Activated CD4-positive, alpha-beta T cell treated with anti-CD3 and anti-CD28 coated beads, Interleukin-2, amount 10 ng/mL, durations not matched to agents 7 days and 5 days (primary cell): ENCODE data around the gene LRRC8D. TPM values are rescaled to one million over a fixed set of nuclear protein-coding genes. Genes with fewer than 3 reads are reported as not detected.

Experiments
- CTCF ChIA-PET: fragments of 350-600 bp; sonication (Branson Sonifier 250); formaldehyde crosslinking; loops from one replicate; lab custom pipeline; 2021; ENCODE audit warnings: antibody characterized with exemption; lab: Charles Lee
- POLR2A ChIA-PET: fragments of 350-600 bp; sonication (Branson Sonifier 250); formaldehyde crosslinking; loops from one replicate; lab custom pipeline; 2021; ENCODE audit warnings: antibody characterized with exemption; lab: Charles Lee
- DNase-seq: peaks from one replicate; pipeline ENCODE4 v3.0.0-alpha.2; 2020
- H3K27ac Mint-ChIP-seq: one replicate; pipeline ENCODE4 v1.8.0; 2021; ENCODE audit warnings: mild to moderate bottlenecking, moderate library complexity, mixed read lengths
- H3K27me3 Mint-ChIP-seq: one replicate; pipeline ENCODE4 v1.8.0; 2021; ENCODE audit warnings: mixed read lengths
- H3K36me3 Mint-ChIP-seq: one replicate; pipeline ENCODE4 v1.8.0; 2021; ENCODE audit warnings: low read depth, mixed read lengths
- H3K4me1 Mint-ChIP-seq: one replicate; pipeline ENCODE4 v1.8.0; 2021; ENCODE audit warnings: mixed read lengths
- H3K4me3 Mint-ChIP-seq: one replicate; pipeline ENCODE4 v1.8.0; 2021; ENCODE audit warnings: mild to moderate bottlenecking, moderate library complexity, mixed read lengths
- H3K9me3 Mint-ChIP-seq: one replicate; pipeline ENCODE4 v1.8.0; 2021; ENCODE audit warnings: mixed read lengths
- total RNA-seq, 2 experiments: library from RNA; stranded (reverse); gene quantifications; one replicate each; pipeline ENCODE4 v1.2.3, GENCODE V29; 2021

Gene LRRC8D
- total RNA-seq, 2 experiments from 2014 or later = 31.8 to 41.0 TPM

DNA sequence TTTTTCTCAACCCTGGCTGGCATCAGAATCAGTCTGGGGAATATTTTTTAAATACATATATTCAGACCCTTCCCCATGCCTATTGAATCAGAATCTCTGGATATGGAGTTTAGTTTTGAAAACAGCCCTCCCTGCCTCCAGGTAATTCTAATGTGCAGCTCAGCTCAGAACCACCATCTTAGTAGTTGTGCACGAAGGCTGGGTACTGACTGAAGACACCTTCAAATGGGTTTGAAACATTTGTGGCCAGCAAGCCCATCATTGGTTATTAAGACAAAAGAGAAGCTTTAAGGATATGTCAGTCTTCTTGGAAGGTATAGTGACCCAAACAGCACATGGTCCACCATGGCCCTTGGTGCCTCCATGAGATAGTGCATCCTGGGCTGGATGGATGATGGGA is 7.1 kb downstream of the LRRC8D start:
- Mint-ChIP-seq H3K36me3 (peaks cover 5% of the 10 kb centered on the region), H3K27ac (no peak overlapping the region)
- POLR2A ChIA-PET = no interaction called here

DNA sequence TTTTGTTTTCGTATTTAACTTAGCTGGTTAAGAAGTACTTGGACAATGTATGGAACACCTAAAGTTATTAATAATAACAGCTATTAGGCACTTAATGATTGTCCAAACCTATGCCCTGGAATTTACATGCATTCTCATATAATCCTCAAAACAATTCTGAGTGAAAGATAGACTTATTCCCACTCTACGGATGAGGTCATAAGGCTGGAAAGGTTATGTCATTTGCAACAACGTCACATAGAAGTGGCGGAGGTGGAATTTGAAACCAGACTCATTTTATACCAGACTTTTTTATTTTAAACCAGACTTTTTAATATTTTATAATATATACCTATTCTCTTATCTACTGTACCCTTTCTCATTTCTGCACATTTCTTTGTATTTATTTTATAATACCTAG is 8.4 kb downstream of the LRRC8D start:
- no peak overlapping the region for H3K27ac Mint-ChIP-seq
- POLR2A ChIA-PET = no interaction called here
- DNase-seq = no peak
- peaks cover 5% of the 10 kb centered on the region for H3K36me3 Mint-ChIP-seq
- CTCF ChIA-PET = interaction anchor here (1.0 to 1.3 kb wide), 2 partner anchors 11 to 18 kb away, joined by 3 read pairs; no protein-coding TSS in a partner anchor
- no peak overlapping the region for H3K4me3 Mint-ChIP-seq
- peaks cover 4% of the 10 kb centered on the region for H3K4me1 Mint-ChIP-seq
- peaks cover 2% of the 10 kb centered on the region for H3K9me3 Mint-ChIP-seq
- H3K27me3 Mint-ChIP-seq = peaks cover under 1% of the 10 kb centered on the region

More for the DNA sequence above, 7.1 kb downstream of the LRRC8D start:
- peaks cover 2% of the 10 kb centered on the region for H3K9me3 Mint-ChIP-seq
- H3K4me1 Mint-ChIP-seq = peaks cover 6% of the 10 kb centered on the region
- CTCF ChIA-PET = interaction anchor here (0.6 to 1.3 kb wide), 2 partner anchors 16 to 1822 kb away, joined by 3 read pairs; no protein-coding TSS in a partner anchor
- H3K4me3 Mint-ChIP-seq = no peak overlapping the region
- no peak for DNase-seq
- peaks cover 2% of the 10 kb centered on the region for H3K27me3 Mint-ChIP-seq

DNA sequence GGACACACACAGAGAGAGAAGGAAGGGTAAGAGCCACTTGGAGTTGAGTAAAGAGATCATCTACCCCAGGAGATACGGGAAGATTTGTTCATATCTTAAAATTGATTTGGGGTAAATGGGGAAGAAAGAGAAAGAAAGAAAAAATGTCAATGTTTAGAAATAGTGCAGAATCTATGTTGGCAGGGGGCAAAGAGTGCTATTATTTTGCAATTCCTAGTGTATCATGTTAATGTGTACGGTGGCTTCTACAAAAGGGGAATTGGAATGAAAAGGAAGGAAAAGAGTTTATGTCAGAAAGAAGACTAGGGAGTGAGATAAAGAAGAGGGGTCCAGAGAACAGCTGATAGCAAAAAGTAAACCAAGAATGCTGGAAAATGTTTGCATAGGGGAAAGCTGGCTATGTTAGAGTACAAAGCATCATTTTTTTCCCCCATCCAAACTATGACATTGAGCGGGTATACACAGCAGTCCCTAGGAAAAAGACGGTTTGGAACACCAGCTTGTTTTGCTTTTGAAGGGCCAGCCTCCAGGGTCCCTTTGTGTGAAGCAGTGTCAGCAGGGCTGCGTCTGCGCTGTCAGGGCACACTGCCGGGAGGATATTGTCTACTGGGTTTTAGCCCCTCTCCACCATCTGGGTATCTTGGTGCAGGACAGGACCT is 10.8 kb downstream of the LRRC8D start:
- no peak for DNase-seq
- CTCF ChIA-PET = interaction anchor here (0.7 kb wide), 1 partner anchor 10 kb away, joined by 3 read pairs; no protein-coding TSS in a partner anchor
- no peak overlapping the region for H3K4me3 Mint-ChIP-seq
- POLR2A ChIA-PET = no interaction called here
- H3K9me3 Mint-ChIP-seq = peaks cover 2% of the 10 kb centered on the region
- no peak overlapping the region for H3K27ac Mint-ChIP-seq
- peaks cover 2% of the 10 kb centered on the region for H3K36me3 Mint-ChIP-seq
- H3K4me1 Mint-ChIP-seq = peaks cover 4% of the 10 kb centered on the region
- H3K27me3 Mint-ChIP-seq = no peaks in the 10 kb centered on the region

DNA sequence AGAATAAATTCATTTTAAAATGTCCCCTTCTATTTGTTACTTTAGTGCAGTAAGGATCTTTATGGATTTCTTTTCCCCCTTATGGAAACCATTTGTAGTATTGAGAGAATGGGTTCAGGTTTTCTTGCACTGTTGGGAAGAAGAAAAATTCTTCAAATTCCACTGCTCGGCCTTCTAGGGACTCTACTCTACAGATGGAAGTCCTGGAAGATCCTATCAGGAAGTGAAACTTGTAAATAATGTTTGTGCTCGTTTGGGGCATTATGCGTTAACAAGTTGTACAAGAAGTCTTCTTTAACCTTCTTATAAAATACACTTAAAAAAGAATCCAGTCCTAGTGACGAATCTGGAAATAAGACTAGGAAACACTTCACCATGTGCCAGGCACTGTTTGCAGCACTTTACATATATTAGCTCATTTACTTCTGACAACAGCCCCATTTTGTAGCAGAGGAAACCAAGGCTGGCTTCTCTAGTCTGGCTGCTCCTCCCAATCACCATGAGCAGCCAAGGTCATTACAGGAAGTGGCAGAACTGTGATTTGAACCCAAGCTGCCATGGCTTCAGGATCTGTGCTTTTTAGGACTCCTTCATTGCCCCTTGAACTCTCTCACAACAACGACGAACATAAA is 11.8 kb downstream of the LRRC8D start:
- ChIA-PET CTCF (interaction anchor here (1.3 to 1.8 kb wide), 2 partner anchors 8 to 142 kb away, joined by 3 to 5 read pairs; no protein-coding TSS in a partner anchor), POLR2A (no interaction called here)
- Mint-ChIP-seq H3K4me3 (no peak overlapping the region), H3K36me3 (peaks cover under 1% of the 10 kb centered on the region), H3K27ac (no peak overlapping the region), H3K27me3 (no peaks in the 10 kb centered on the region), H3K4me1 (peaks cover 4% of the 10 kb centered on the region), H3K9me3 (peaks cover under 1% of the 10 kb centered on the region)
- no peak for DNase-seq

DNA sequence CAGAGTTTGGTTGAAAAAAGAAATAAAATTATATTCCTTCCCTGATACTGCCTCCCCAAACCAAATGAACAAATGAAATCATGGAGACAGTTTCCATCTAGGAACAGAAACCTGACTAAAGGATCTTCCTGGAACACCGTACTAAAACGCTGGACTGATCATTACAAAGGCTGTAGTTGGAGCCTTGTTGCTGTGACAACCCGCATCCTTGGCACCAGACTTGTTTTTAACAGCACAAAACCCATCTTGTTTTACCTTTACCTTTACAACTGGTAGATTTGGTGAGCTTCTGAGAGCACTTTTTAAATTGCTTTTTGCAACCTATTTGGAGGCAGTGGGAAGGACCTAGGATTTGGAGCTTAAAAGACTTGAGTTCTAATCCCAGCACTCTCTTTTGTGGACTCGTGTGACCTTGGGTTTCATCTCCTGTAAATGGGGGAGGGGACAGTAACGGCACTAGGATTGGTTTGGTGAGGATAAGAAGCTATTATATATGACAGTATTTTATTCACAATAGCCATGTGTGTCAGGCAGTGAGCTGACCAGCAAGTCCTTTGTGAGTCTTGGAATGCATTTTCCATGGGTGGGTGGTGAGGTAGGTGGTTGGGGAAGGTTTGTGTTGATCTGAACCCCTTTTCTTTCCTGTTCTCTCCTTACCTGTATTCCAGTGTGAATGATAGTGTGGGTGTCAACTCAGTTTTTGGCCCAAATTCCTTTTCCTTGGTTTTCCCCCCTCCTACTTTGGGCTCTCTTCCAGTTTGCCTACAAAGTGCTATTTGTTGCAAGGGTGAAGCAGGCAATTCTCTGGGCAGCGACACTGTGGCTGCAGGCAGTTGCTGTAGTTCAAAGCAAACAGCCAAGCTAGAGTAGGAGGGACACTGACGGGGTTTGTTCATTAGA is 12.6 kb downstream of the LRRC8D start:
- Mint-ChIP-seq H3K27ac (no peak overlapping the region), H3K36me3 (no peaks in the 10 kb centered on the region), H3K9me3 (no peaks in the 10 kb centered on the region), H3K4me3 (no peak overlapping the region), H3K4me1 (peaks cover 4% of the 10 kb centered on the region), H3K27me3 (no peaks in the 10 kb centered on the region)
- DNase-seq = no peak
- POLR2A ChIA-PET = no interaction called here
- CTCF ChIA-PET = interaction anchor here (1.3 to 2.6 kb wide), 4 partner anchors 9 to 141 kb away, joined by 3 to 12 read pairs (median 5); no protein-coding TSS in a partner anchor

DNA sequence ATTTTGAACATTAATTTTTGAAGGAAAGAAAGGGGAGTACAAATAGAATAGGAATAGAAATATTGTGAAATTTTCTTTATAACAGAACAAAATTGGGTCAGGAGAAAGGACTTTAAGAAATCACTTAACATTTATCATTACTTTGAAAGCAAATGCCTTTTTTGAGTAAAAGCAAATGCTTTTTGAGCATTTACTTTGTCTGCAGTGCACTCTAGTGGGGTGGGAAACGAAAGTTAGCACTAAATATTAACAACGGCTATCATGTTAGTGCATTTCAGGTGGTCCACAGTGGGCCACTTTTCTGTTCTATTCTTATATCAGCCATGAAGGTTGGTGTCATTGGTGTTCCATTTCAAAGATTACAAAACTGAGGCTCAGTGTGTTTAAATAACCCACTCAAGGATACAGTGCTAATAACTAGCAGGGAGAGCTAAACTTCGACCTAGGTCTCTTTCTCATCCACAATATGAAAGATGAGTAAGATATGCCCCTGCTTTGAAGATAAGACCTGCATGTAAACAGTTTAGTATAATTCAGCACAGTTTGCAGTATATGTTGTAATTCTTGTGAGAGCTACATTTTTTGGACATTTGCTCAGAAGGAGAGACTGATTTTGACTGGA is 13.4 kb downstream of the LRRC8D start:
- H3K27ac Mint-ChIP-seq = no peak overlapping the region
- no peaks in the 10 kb centered on the region for H3K9me3 Mint-ChIP-seq
- ChIA-PET CTCF (interaction anchor here (1.8 to 2.6 kb wide), 3 partner anchors 9 to 12 kb away, joined by 5 to 12 read pairs (median 5); no protein-coding TSS in a partner anchor), POLR2A (no interaction called here)
- no peak for DNase-seq
- peaks cover 4% of the 10 kb centered on the region for H3K4me1 Mint-ChIP-seq
- H3K27me3 Mint-ChIP-seq = no peaks in the 10 kb centered on the region
- no peak overlapping the region for H3K4me3 Mint-ChIP-seq
- no peaks in the 10 kb centered on the region for H3K36me3 Mint-ChIP-seq

DNA sequence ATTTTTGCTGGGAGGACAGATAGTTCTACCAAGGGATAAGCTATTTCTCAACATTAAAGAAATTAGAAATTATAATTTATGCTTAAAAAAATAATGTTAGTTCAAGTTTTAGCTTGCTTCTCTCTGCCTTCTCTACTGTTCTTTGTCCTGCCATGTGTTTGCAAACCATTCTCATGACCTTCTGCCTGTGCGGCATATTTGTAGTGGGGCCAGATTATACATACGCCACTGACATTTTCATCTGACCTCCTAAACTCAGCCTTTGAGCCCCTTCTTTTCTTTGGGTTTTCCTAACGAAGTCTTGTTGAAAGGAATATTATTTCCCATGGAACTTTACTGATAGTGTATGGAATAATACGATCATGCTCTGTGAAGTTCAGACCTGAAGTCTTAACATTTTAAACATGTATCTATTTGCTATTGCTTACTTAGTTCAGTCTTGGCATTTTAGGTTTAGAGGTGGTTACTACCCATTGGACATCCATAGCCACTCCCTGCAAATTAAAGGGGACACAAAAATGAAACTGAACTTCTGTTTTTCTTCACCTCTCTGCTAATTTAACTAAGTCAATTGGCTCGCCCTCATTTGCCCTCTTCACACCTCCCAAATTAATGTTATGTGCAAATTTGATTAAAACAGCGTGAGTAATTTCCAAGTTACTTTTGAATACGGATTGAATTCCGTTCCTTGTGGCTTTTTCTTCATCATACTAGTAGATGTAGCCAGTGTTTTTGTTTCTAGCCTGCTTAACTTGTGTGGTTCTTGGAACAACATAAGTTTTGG is 15.6 kb downstream of the LRRC8D start:
- Mint-ChIP-seq H3K9me3 (no peaks in the 10 kb centered on the region), H3K27ac (no peak overlapping the region), H3K4me3 (no peak overlapping the region), H3K27me3 (no peaks in the 10 kb centered on the region), H3K36me3 (no peaks in the 10 kb centered on the region), H3K4me1 (peaks cover 12% of the 10 kb centered on the region)
- ChIA-PET POLR2A (no interaction called here), CTCF (no interaction called here)
- DNase-seq = no peak

DNA sequence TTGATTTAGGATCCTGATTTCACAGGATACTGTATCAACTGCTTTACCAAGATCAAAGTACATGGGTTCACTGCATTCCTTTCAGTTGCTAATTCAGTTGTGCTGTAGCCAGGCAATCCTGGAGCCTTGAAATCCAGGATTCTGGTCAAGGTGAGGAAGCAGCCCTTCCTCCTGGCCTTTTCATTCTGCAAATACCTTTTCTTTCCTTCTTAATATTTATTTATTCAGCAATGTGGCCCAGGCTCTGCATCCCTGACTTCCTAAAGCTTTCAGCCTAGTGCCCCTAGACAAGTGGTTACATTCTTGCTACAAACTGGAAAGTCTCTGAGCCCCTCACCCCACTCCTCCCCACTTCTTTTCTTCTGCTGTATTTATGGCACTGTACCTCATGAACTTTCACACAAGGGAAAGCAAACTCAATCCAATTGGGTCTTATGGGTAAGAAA is 16.2 kb downstream of the LRRC8D start:
- no peak overlapping the region for H3K4me3 Mint-ChIP-seq
- H3K36me3 Mint-ChIP-seq = no peaks in the 10 kb centered on the region
- H3K27ac Mint-ChIP-seq = no peak overlapping the region
- no peak for DNase-seq
- H3K9me3 Mint-ChIP-seq = no peaks in the 10 kb centered on the region
- H3K4me1 Mint-ChIP-seq = peaks cover 12% of the 10 kb centered on the region
- ChIA-PET POLR2A (no interaction called here), CTCF (interaction anchor here (1.6 kb wide), 1 partner anchor 33 kb away, joined by 4 read pairs; no protein-coding TSS in a partner anchor)
- H3K27me3 Mint-ChIP-seq = no peaks in the 10 kb centered on the region

DNA sequence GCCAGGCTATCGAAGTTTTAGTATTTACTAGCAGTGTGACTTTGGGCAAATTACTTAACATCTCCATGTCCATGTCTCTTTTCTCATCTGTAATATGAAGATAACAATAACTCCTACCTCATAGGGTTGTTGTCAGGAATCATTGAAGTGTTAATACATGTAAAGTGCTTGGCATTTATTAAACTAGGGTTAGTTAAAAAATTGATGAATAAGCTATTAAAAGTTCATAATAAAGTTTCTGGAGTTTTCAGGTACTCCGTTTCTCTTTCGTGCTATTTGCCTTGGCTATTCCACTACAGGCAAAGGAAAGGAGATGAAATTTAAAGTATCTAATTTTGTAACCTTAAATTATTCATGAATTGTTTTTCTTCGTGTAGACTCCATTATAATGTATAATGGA is 16.7 kb downstream of the LRRC8D start:
- Mint-ChIP-seq H3K4me3 (no peak overlapping the region), H3K27ac (no peak overlapping the region), H3K36me3 (no peaks in the 10 kb centered on the region), H3K4me1 (peaks cover 16% of the 10 kb centered on the region), H3K27me3 (no peaks in the 10 kb centered on the region), H3K9me3 (no peaks in the 10 kb centered on the region)
- CTCF ChIA-PET = interaction anchor here (1.6 kb wide), 1 partner anchor 33 kb away, joined by 4 read pairs; no protein-coding TSS in a partner anchor
- POLR2A ChIA-PET = no interaction called here
- no peak for DNase-seq

DNA sequence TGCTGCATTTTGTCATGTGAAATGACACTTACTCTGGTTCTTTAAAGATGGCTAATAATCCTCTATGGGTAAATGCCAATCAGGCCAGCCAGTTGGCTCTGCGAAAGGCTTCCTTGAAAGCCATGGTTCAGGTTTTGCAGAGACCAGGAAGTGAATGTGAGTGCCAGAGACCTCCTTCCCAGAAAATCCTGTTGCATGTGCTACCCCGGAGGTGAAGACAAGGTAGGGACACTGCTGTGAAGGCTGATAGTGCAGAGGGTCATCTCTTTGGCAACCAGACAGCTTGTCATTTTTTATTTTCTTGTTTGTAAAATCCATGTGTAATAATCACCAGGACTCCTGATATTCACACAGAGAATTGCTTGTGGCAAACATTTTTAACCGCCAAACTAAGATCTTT is 18.7 kb downstream of the LRRC8D start:
- Mint-ChIP-seq H3K27ac (no peak overlapping the region), H3K4me3 (no peak overlapping the region), H3K9me3 (no peaks in the 10 kb centered on the region), H3K27me3 (no peaks in the 10 kb centered on the region), H3K4me1 (peaks cover 23% of the 10 kb centered on the region), H3K36me3 (peaks cover 6% of the 10 kb centered on the region)
- no peak for DNase-seq
- ChIA-PET POLR2A (no interaction called here), CTCF (no interaction called here)

DNA sequence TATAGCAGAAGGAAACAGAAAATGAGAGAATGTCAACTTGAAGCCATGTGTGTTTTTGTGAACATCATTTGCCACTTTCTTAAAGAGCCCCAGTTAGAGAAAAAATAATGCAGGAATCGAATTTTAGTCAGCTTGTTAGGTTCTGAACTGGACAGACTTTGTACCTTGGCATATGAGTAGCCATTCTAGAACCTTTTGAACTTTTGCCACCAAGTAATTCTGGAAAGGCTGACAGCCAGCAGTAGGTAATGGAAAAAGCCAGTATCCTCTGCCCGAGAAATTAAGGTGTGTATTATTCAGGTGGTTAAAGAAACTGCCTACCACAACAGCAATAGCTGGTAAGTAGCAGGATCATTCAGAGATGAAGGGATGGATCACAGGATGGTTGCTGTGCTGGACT is 20.7 kb downstream of the LRRC8D start:
- Mint-ChIP-seq H3K27me3 (no peaks in the 10 kb centered on the region), H3K27ac (no peak overlapping the region), H3K9me3 (no peaks in the 10 kb centered on the region), H3K36me3 (peaks cover 24% of the 10 kb centered on the region), H3K4me3 (no peak overlapping the region), H3K4me1 (peaks cover 40% of the 10 kb centered on the region)
- DNase-seq = no peak
- POLR2A ChIA-PET = no interaction called here
- CTCF ChIA-PET = interaction anchor here (1.3 to 2.8 kb wide), 2 partner anchors 13 to 16 kb away, joined by 3 to 16 read pairs; no protein-coding TSS in a partner anchor
